Brain pericyte (primary cell): ENCODE data around the gene ZFYVE19.
A peak's percentile ranks its signal among the peaks of the same experiment; 100 is the strongest.
"Not testable (repeated sequence)": the region's sequence is repeated elsewhere in the genome, so short reads cannot be mapped to it uniquely, and the experiment has no call there.

ENCODE experiments used
- DNase-seq: peaks from one replicate; pipeline ENCODE4 v3.0.0-alpha.2; 2012; ENCODE audit warnings: low read depth, low spot score

Gene ZFYVE19

GRCh38 chr15:40846841-40847222 is 39.9 kb downstream of the ZFYVE19 start:
- DNase-seq = no peak

GRCh38 chr15:40847223-40847961 is 40.5 kb downstream of the ZFYVE19 start:
- DNase-seq = no peak

- DNase-seq = no peak
Observed at GRCh38 chr15:40850576-40851112, 43.8 kb downstream of the ZFYVE19 start.

DNA sequence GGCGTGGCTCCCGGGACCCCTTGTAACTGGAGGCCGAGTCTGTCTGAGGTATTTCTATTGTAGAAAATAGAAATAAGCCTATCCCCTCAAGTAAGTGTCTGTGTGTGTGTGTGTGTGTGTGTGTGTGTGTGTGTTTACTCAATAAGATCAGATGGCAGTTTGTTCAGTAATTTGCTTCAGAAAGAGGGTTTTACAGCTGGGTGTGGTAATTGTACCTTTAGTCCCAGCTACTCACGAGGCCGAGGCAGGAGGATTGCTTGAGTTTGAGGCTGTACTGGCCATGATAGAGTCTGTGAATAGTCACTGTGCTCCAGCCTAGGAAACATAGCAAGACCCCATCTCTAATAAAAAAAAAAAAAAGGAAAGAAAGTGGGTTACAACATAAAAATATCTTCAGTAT is 45.6 kb downstream of the ZFYVE19 start:
- DNase-seq = no peak

DNA sequence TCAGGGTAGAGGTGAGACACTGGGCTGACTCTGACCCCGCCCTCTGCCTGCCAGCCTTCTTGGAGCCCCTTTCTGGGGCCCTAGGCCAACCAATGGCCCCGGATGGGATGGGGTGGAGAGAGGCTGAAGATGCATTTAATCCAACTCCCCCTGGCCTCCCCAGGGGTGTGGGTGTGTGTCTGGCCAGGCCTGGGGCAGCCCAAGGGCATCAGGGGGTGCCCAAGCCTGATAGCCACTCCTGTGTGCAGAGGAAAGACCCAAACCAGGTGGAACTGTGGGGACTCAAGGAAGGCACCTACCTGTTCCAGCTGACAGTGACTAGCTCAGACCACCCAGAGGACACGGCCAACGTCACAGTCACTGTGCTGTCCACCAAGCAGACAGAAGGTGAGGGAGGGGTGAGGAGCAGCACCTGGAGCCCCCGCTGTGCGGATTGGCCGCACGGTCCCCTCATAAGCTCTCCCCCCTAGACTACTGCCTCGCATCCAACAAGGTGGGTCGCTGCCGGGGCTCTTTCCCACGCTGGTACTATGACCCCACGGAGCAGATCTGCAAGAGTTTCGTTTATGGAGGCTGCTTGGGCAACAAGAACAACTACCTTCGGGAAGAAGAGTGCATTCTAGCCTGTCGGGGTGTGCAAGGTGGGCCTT is 46.5 kb downstream of the ZFYVE19 start:
- no peak for DNase-seq

DNA sequence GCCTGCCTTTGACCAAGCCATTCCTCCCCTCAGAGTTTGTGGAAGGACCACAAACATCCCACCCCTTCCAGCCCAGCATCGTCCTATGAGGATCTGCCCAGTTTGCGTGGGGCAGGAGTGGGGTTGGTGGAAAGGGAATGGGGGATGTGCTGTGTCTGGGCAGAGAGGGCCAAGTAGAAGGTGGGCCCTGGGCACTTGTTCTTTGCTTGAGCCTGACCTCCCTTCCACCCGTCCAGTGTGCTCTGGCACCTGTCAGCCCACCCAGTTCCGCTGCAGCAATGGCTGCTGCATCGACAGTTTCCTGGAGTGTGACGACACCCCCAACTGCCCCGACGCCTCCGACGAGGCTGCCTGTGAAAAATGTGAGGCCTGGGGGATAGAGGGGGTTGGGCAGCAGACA is 47.3 kb downstream of the ZFYVE19 start:
- DNase-seq = no peak

DNA sequence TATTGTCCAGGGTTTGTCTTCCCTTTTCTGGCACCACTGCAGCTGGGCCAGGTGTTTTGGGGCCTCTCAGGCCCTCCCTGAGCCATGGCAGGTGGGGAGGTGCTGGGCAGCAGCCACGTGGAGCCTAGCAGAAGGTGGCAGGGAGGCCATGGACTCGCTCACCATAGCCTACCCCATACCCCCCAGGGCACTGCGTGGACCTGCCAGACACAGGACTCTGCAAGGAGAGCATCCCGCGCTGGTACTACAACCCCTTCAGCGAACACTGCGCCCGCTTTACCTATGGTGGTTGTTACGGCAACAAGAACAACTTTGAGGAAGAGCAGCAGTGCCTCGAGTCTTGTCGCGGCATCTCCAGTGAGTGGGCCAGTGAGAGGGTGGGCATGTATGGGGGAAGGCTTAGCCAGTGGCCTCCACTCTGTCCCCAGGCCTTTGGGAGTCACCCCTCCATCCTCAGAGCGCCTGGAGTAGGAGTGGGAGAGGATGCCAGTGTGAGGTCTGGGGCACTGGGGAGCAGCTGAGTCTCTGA is 48.9 kb downstream of the ZFYVE19 start:
- no peak for DNase-seq

DNA sequence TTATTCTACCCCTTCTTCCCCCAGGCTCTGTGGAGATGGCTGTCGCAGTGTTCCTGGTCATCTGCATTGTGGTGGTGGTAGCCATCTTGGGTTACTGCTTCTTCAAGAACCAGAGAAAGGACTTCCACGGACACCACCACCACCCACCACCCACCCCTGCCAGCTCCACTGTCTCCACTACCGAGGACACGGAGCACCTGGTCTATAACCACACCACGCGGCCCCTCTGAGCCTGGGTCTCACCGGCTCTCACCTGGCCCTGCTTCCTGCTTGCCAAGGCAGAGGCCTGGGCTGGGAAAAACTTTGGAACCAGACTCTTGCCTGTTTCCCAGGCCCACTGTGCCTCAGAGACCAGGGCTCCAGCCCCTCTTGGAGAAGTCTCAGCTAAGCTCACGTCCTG is 49.9 kb downstream of the ZFYVE19 start:
- DNase-seq = no peak

DNA sequence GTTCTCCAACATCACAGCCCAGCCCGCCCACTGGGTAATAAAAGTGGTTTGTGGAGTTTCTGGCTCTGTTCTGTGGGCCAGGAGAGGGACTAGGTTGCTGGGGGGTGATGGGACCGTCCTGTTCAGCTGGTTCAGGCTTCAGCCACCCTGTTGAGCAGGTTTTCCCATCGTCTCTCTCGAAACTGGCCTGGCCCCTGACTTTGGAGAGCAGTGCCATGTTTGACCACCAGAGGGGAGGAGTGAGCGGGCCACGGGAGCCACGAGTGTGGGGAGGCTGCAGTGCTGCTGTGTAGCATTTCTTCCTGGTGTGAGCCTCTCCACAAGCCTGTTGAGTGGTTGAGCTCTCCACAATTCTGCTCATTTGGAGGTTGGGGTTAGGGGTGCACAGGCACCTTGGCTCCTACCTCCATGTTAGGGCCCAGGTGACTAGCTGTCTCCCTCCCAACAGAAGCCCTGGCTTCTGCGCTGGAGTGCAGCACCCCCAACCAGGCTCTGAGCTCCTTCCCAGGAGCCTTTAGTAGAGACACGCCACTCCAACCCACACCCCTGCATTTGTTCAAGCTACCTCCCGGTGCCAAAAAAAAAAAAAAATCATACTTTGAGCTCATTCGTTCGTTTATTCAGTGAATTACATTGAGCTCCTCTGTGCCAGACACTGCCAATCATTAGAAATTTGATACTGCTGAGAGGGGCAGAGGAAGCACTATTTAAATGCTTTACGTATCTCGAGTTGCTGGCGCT is 50.9 kb downstream of the ZFYVE19 start:
- DNase-seq = peak; percentile 37

DNA sequence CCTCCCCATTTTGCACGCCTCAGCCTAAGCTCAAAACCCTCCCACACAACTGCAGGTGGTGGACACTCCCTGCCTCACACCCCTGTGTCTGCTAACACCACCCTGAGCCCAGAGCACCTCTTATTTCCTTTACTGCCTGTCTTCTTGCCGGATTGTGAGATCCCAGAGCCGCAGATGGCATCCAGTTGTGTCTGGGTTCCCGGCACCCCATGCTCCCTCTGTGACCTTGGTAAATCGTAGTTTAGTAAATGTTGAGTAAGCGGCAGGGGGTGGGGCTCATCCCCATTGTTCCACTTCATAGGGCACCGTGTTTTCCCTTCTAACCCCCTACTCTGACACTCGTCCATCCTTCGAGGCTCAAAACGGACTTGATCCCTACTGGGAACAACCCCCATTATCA is 51.8 kb downstream of the ZFYVE19 start:
- no peak for DNase-seq

- DNase-seq = no peak
Observed at GRCh38 chr15:40859206-40859851, 52.4 kb downstream of the ZFYVE19 start.

- not testable (repeated sequence) for DNase-seq
Observed at GRCh38 chr15:40861147-40861546, 54.3 kb downstream of the ZFYVE19 start.

- DNase-seq = no peak
Observed at GRCh38 chr15:40863660-40864270, 56.9 kb downstream of the ZFYVE19 start.
